SK-N-SH (cell line): ENCODE results near the gene TEAD1. TPM values are rescaled to one million over a fixed set of nuclear protein-coding genes. Genes with fewer than 3 reads are reported as not detected.

Experiments used
- CTCF ChIA-PET: fragments of 300-600, 350-600 bp; formaldehyde crosslinking; extraction: SDS; loops from one replicate; lab custom pipeline; 2021; lab: Yijun Ruan, JAX
- POLR2A ChIA-PET: fragments of 350-600 bp; sonication (Branson Sonifier 250); formaldehyde crosslinking; extraction: SDS; loops from one replicate; lab custom pipeline; 2020; ENCODE audit warnings: antibody characterized with exemption, inconsistent platforms; lab: Yijun Ruan, JAX
- DNase-seq: peaks from one replicate; pipeline ENCODE4 v3.0.0; 2012
- H2AFZ ChIP-seq: fragments of 200-600 bp; sonication (generic); 2 replicates; pipeline ENCODE4 v1.8.1; 2016; ENCODE audit warnings: antibody characterized with exemption, mild to moderate bottlenecking, low read depth
- H3F3A ChIP-seq: fragments of 200-600 bp; sonication (generic); replicated peaks from 2 replicates; pipeline ENCODE3; 2016; ENCODE audit warnings: antibody characterized with exemption, mild to moderate bottlenecking; ENCODE audit not compliant: insufficient read depth
- H3K27ac ChIP-seq, 2 experiments: fragments of 200-500 bp in 1 of 2; fragments of 200-600 bp in 1 of 2; sonication (Bioruptor generic) in 1 of 2; sonication (generic), shearing (Covaris generic) in 1 of 2; 2 replicates each; pipeline versions ENCODE4 v1.5.1 to v1.6.1; 2014 to 2016; ENCODE audit warnings: low read depth in 2 of 2, inconsistent platforms in 1 of 2, low read length in 1 of 2, mild to moderate bottlenecking in 1 of 2, mixed read lengths in 1 of 2
- H3K27me3 ChIP-seq: fragments of 200-600 bp; sonication (generic), shearing (Covaris generic); 2 replicates; pipeline ENCODE4 v1.6.1; 2016; ENCODE audit warnings: mixed run types; ENCODE audit not compliant: insufficient read depth
- H3K36me3 ChIP-seq, 2 experiments: fragments of 200-500 bp in 1 of 2; fragments of 200-600 bp in 1 of 2; sonication (Bioruptor generic) in 1 of 2; sonication (generic) in 1 of 2; replicated peaks in 1 of 2; 2 replicates each; pipeline versions ENCODE3 to v1.5.1; 2014 to 2016; ENCODE audit warnings: low read length in 1 of 2, mild to moderate bottlenecking in 1 of 2; ENCODE audit not compliant: insufficient read depth in 2 of 2, control insufficient read depth in 1 of 2
- H3K4me1 ChIP-seq, 2 experiments: fragments of 200-500 bp in 1 of 2; fragments of 200-600 bp in 1 of 2; sonication (Bioruptor generic) in 1 of 2; sonication (generic), shearing (Covaris generic) in 1 of 2; 2 replicates each; pipeline versions ENCODE4 v1.5.1 to v1.6.1; 2014 to 2016; ENCODE audit warnings: low read depth in 1 of 2, low read length in 1 of 2, mixed run types in 1 of 2; ENCODE audit not compliant: insufficient read depth in 2 of 2, control insufficient read depth in 1 of 2
- H3K4me2 ChIP-seq: fragments of 200-600 bp; sonication (generic), shearing (Covaris generic); 2 replicates; pipeline ENCODE4 v1.6.1; 2017; ENCODE audit warnings: mixed run types
- H3K4me3 ChIP-seq, 2 experiments: fragments of 200-500 bp in 1 of 2; fragments of 200-600 bp in 1 of 2; sonication (Bioruptor generic) in 1 of 2; sonication (generic), shearing (Covaris generic) in 1 of 2; 2 replicates each; pipeline versions ENCODE4 v1.5.1 to v1.8.1; 2014 to 2016; ENCODE audit warnings: low read depth in 2 of 2, inconsistent platforms in 1 of 2, low read length in 1 of 2, mild to moderate bottlenecking in 1 of 2, mixed read lengths in 1 of 2, moderate library complexity in 1 of 2
- H3K79me2 ChIP-seq: fragments of 200-600 bp; sonication (generic); 2 replicates; pipeline ENCODE4 v1.8.1; 2017; ENCODE audit warnings: mild to moderate bottlenecking; ENCODE audit not compliant: insufficient read depth
- H3K9ac ChIP-seq: fragments of 200-600 bp; sonication (generic); 2 replicates; pipeline ENCODE4 v1.6.1; 2017; ENCODE audit warnings: mixed run types
- H3K9me2 ChIP-seq: fragments of 200-600 bp; sonication (generic); 2 replicates; pipeline ENCODE4 v1.6.1; 2017; ENCODE audit warnings: mixed run types
- H3K9me3 ChIP-seq: fragments of 200-600 bp; sonication (generic); 2 replicates; pipeline ENCODE4 v1.6.1; 2017; ENCODE audit warnings: mixed run types, mild to moderate bottlenecking, moderate library complexity
- H4K20me1 ChIP-seq: fragments of 200-600 bp; sonication (generic); 2 replicates; pipeline ENCODE4 v1.6.1; 2017; ENCODE audit warnings: mild to moderate bottlenecking, mixed run types; ENCODE audit not compliant: insufficient read depth
- CHD2 ChIP-seq: fragments of 150-350 bp; IDR thresholded peaks from 2 replicates; pipeline ENCODE4 v1.6.1; 2018; ENCODE audit warnings: low read length; ENCODE audit not compliant: partially characterized antibody
- ELF1 ChIP-seq: IDR thresholded peaks from 2 replicates; pipeline ENCODE4 v1.4.0; 2012
- EP300 ChIP-seq, 2 experiments: IDR thresholded peaks; 2 replicates each; pipeline versions ENCODE4 v1.4.0 to v1.6.1; 2012; ENCODE audit warnings: borderline replicate concordance in 1 of 2, low read depth in 1 of 2, low read length in 1 of 2
- EZH2phosphoT487 ChIP-seq: fragments of 200-600 bp; sonication (generic); IDR thresholded peaks from 2 replicates; pipeline ENCODE4 v1.6.1; 2017; ENCODE audit warnings: low read depth, mixed run types, mild to moderate bottlenecking, antibody characterized with exemption, moderate library complexity, borderline replicate concordance
- FOSL2 ChIP-seq: IDR thresholded peaks from 2 replicates; pipeline ENCODE4 v1.4.0; 2012; ENCODE audit warnings: low read depth, mild to moderate bottlenecking, moderate library complexity, borderline replicate concordance
- FOXJ3 ChIP-seq: sonication (generic); formaldehyde crosslinking; IDR thresholded peaks from 2 replicates; pipeline ENCODE4 v1.5.1; 2020; ENCODE audit warnings: mild to moderate bottlenecking, missing genetic modification reagents
- GABPA ChIP-seq: IDR thresholded peaks from 2 replicates; pipeline ENCODE4 v1.4.0; 2012; ENCODE audit warnings: low read depth, mild to moderate bottlenecking
- JUND ChIP-seq: IDR thresholded peaks from 2 replicates; pipeline ENCODE4 v1.4.0; 2012
- MXI1 ChIP-seq: IDR thresholded peaks from 2 replicates; pipeline ENCODE4 v1.6.1; 2012; ENCODE audit warnings: mild to moderate bottlenecking, low read depth, low read length, improper control_type of control experiment
- NRF1 ChIP-seq: IDR thresholded peaks from 2 replicates; pipeline ENCODE4 v1.6.1; 2012; ENCODE audit warnings: low read depth, mild to moderate bottlenecking, low read length
- POLR2AphosphoS5 ChIP-seq: IDR thresholded peaks from 2 replicates; pipeline ENCODE4 v1.6.1; 2012; ENCODE audit warnings: low read depth, low read length
- RAD21 ChIP-seq: IDR thresholded peaks from 2 replicates; pipeline ENCODE4 v1.6.1; 2012; ENCODE audit warnings: mild to moderate bottlenecking, low read length
- RFX5 ChIP-seq: IDR thresholded peaks from 2 replicates; pipeline ENCODE4 v1.6.1; 2012; ENCODE audit warnings: mild to moderate bottlenecking, improper control_type of control experiment, low read length
- RXRA ChIP-seq: IDR thresholded peaks from 2 replicates; pipeline ENCODE4 v1.4.0; 2012; ENCODE audit warnings: low read depth, mild to moderate bottlenecking, borderline replicate concordance
- SIN3A ChIP-seq: IDR thresholded peaks from 2 replicates; pipeline ENCODE4 v1.6.1; 2012; ENCODE audit warnings: low read depth, mild to moderate bottlenecking, low read length, moderate library complexity, borderline replicate concordance
- TEAD4 ChIP-seq: IDR thresholded peaks from 2 replicates; pipeline ENCODE4 v1.4.0; 2012; ENCODE audit warnings: mild to moderate bottlenecking, borderline replicate concordance; ENCODE audit not compliant: insufficient read depth
- YY1 ChIP-seq: IDR thresholded peaks from 2 replicates; pipeline ENCODE4 v1.4.0; 2012; ENCODE audit warnings: low read depth, mild to moderate bottlenecking
- WGBS: methylation state at CpG from one replicate; pipeline ENCODE4 v1.1.6; 2017; ENCODE audit warnings: low lambda C conversion rate; 5-methylcytosine and 5-hydroxymethylcytosine counted together
- polyA plus RNA-seq, 3 experiments: library from polyadenylated mRNA; depleted of rRNA; stranded (reverse); fragments of >200 nt; gene quantifications; 2 replicates each; pipeline ENCODE4 v1.2.3, GENCODE V29; 2012
- TF ChIP-seq, protein P1 (sequence below): fragments of 150-350 bp; IDR thresholded peaks from 2 replicates; pipeline ENCODE4 v1.6.1; 2016; ENCODE audit warnings: mild to moderate bottlenecking, low read depth, low read length

TEAD1 gene
- polyA plus RNA-seq, 1 of the 3 experiments (the other 2 are of a cell fraction): 31.2 TPM

DNA sequence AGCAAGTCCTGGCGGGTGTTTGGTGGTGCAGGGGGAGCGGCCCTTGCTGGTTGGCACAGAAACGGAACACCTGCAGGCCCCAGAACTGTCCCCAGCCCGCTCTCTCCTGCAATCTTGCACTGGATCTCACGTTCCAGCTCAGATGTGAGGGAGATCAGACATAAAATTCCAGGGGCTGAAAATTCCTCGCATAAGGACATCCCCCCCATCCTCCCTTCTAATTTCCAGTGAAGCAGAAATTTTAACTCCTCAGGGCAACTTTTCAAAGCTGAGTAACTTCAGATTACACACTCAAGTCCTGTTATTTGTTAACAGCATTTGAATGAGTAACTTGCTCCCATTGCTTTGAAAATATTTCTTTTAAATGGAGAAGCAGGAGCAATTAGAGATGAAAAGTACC, 294.6 kb downstream of the TEAD1 start:
- Histone ChIP-seq H2AFZ (no peak overlapping the region), H3K9ac (no peak overlapping the region), H3F3A (no peaks in the 10 kb centered on the region), H3K4me2 (no peak overlapping the region), H3K27ac (no peak overlapping the region), H3K79me2 (no peaks in the 10 kb centered on the region), H3K9me3 (no peaks in the 10 kb centered on the region), H3K9me2 (no peaks in the 10 kb centered on the region), H4K20me1 (no peaks in the 10 kb centered on the region), H3K4me3 (no peak overlapping the region), H3K36me3 (no peaks in the 10 kb centered on the region), H3K4me1 (no peaks in the 10 kb centered on the region; a peak in 2 of 4 replicates), H3K27me3 (no peaks in the 10 kb centered on the region)
- ChIA-PET POLR2A (no interaction called here), CTCF (interaction anchor here (0.9 kb wide), 1 partner anchor 680 kb away, joined by 4 read pairs; no protein-coding TSS in a partner anchor)
- TF ChIP-seq FOXJ3 (CRISPR knock-in tag) (no peak), FOSL2 (no peak), NRF1 (no peak), RXRA (no peak), JUND (no peak), RFX5 (no peak), TEAD4 (no peak), CHD2 (no peak), RAD21 (no peak), ELF1 (no peak)
- DNase-seq: no peak
- WGBS: 82% methylated on average over 6 of the region's 6 CpGs

DNA sequence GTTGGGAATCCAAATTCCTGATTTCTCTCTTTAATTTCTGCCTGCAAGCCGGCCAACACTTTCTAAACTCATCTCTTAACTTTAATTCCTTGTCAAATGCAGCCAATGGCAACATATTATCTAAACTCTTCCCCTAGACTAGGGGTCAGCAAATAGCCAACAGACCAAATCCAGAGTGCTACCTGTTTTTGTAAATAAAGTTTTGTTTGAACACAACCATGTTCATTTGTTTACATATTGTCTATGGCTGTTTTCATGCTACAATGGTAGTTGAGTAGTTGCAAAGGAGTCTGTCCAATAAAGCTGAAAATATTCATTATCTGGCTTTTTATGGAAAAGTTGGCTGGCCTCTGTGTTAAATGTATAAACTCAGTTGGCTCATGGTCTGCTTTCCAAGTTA, 297.7 kb downstream of the TEAD1 start:
- WGBS: 33% methylated on average over 1 of the region's 1 CpG
- Histone ChIP-seq H3K27me3 (no peaks in the 10 kb centered on the region; the same call in 1 of the 2 replicates), H3K9me2 (no peaks in the 10 kb centered on the region), H3K4me1 (no peaks in the 10 kb centered on the region; a peak in 1 of 4 replicates), H3K36me3 (no peaks in the 10 kb centered on the region), H3K79me2 (no peaks in the 10 kb centered on the region), H3K4me2 (no peak overlapping the region), H2AFZ (no peak overlapping the region), H4K20me1 (no peaks in the 10 kb centered on the region), H3K4me3 (no peak overlapping the region), H3K27ac (no peak overlapping the region), H3F3A (no peaks in the 10 kb centered on the region), H3K9ac (no peak overlapping the region), H3K9me3 (no peaks in the 10 kb centered on the region)
- CTCF ChIA-PET: interaction anchor here (0.9 to 4.1 kb wide), 3 partner anchors 8 to 363 kb away, joined by 3 to 29 read pairs (median 3); no protein-coding TSS in a partner anchor
- no peak for DNase-seq
- POLR2A ChIA-PET: no interaction called here
- TF ChIP-seq POLR2AphosphoS5: no peak

DNA sequence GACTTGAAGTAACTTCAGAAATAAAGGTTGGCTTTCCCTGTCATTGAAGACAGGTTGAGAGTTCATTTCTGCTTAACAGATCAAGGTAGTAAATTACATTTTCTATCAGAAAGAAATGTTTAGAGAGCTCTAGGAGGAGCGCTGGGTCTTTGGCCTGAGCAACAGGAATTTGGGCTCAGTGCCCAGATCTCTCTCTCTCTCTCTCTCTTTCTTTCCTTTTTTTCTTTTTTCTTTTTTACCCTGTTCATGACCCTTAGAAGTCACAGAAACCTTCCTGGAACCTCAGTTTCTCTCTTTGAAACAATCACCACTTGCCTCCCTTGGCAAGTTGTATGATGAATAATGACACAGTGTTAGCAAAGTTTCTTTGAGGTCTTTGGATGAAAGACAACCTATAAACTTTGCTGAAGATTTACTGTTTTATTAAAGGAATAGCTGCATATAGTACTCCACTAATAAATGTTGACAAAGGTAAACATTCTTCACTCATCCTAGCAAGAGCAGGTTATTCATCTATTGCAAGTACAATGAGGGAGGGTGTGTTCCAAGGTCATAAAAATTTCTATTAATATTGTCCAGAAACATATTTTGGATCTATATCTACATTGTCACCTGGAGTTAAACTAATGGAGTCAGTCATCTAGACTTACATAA, 299.4 kb downstream of the TEAD1 start:
- H3K79me2 ChIP-seq: no peaks in the 10 kb centered on the region
- H3K4me1 ChIP-seq: no peaks in the 10 kb centered on the region; a peak in 1 of 4 replicates
- H2AFZ ChIP-seq: no peak overlapping the region
- no peak overlapping the region for H3K4me3 ChIP-seq
- TF ChIP-seq GABPA (no peak), CHD2 (no peak), SIN3A (no peak), EZH2phosphoT487 (no peak), MXI1 (no peak), EP300 (IDR thresholded peaks at IDR 0.05; ENCODE audit: borderline replicate concordance in 1 of 2, low read depth in 1 of 2, low read length in 1 of 2) (no peak), TEAD4 (no peak), JUND (no peak), YY1 (no peak)
- TF ChIP-seq, protein P1, sequence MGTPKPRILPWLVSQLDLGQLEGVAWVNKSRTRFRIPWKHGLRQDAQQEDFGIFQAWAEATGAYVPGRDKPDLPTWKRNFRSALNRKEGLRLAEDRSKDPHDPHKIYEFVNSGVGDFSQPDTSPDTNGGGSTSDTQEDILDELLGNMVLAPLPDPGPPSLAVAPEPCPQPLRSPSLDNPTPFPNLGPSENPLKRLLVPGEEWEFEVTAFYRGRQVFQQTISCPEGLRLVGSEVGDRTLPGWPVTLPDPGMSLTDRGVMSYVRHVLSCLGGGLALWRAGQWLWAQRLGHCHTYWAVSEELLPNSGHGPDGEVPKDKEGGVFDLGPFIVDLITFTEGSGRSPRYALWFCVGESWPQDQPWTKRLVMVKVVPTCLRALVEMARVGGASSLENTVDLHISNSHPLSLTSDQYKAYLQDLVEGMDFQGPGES: no peak
- H3K36me3 ChIP-seq: no peaks in the 10 kb centered on the region
- no peaks in the 10 kb centered on the region for H3K9me2 ChIP-seq
- H3F3A ChIP-seq: no peaks in the 10 kb centered on the region
- H3K9ac ChIP-seq: no peak overlapping the region
- H3K27me3 ChIP-seq: peaks cover 10% of the 10 kb centered on the region; the same call in 1 of the 2 replicates
- 76% methylated on average over 1 of the region's 1 CpG for WGBS
- H3K4me2 ChIP-seq: no peak overlapping the region
- ChIA-PET CTCF (interaction anchor here (0.6 to 4.1 kb wide), 4 partner anchors 10 to 370 kb away, joined by 3 to 29 read pairs (median 3); no protein-coding TSS in a partner anchor), POLR2A (no interaction called here)
- H4K20me1 ChIP-seq: no peaks in the 10 kb centered on the region
- no peak overlapping the region for H3K27ac ChIP-seq
- no peak for DNase-seq
- no peaks in the 10 kb centered on the region for H3K9me3 ChIP-seq
